HUES6 (cell line): ENCODE measurements around the gene KCNE4.

Experiments used
- H3K27ac ChIP-seq: 2 replicates; pipeline ENCODE4 v1.7.0; 2013; ENCODE audit warnings: low read depth, mild to moderate bottlenecking, low read length, inconsistent platforms
- H3K27me3 ChIP-seq: 2 replicates; pipeline ENCODE4 v1.6.1; 2013; ENCODE audit warnings: low read length; ENCODE audit not compliant: control insufficient read depth, insufficient read depth
- H3K36me3 ChIP-seq: 2 replicates; pipeline ENCODE4 v1.6.1; 2013; ENCODE audit warnings: low read length; ENCODE audit not compliant: control insufficient read depth, insufficient read depth
- H3K4me1 ChIP-seq: 2 replicates; pipeline ENCODE4 v1.6.1; 2013; ENCODE audit warnings: low read length; ENCODE audit not compliant: control insufficient read depth, insufficient read depth
- H3K4me3 ChIP-seq: 2 replicates; pipeline ENCODE4 v1.5.1; 2013; ENCODE audit warnings: low read depth, low read length
- H3K9ac ChIP-seq: one replicate; pipeline ENCODE4 v1.6.1; 2013; ENCODE audit warnings: mild to moderate bottlenecking, low read length
- H3K9me3 ChIP-seq: 2 replicates; pipeline ENCODE4 v1.6.1; 2013; ENCODE audit warnings: low read depth, low read length; ENCODE audit not compliant: control insufficient read depth, insufficient read depth

Gene KCNE4

GRCh38 chr2:223102040-223102400 is 50.0 kb downstream of the KCNE4 start:
- H3K4me1 ChIP-seq, result peaks cover 8% of the 10 kb centered on the region; the same call in 1 of the 2 replicates
- H3K9ac ChIP-seq, result no peak overlapping the region
- no peak overlapping the region for H3K27ac ChIP-seq
- H3K4me3 ChIP-seq, result no peak overlapping the region
- no peaks in the 10 kb centered on the region for H3K27me3 ChIP-seq
- H3K9me3 ChIP-seq, result no peaks in the 10 kb centered on the region
- no peaks in the 10 kb centered on the region for H3K36me3 ChIP-seq

GRCh38 chr2:223102450-223102849 is 50.5 kb downstream of the KCNE4 start:
- Histone ChIP-seq H3K9ac (no peak overlapping the region), H3K9me3 (no peaks in the 10 kb centered on the region), H3K4me3 (no peak overlapping the region), H3K4me1 (peaks cover 8% of the 10 kb centered on the region; the same call in 1 of the 2 replicates), H3K27me3 (no peaks in the 10 kb centered on the region), H3K36me3 (no peaks in the 10 kb centered on the region), H3K27ac (no peak overlapping the region)

- Histone ChIP-seq H3K4me3 (no peak overlapping the region), H3K9ac (no peak overlapping the region), H3K4me1 (peaks cover 16% of the 10 kb centered on the region), H3K27ac (no peak overlapping the region), H3K9me3 (no peaks in the 10 kb centered on the region), H3K27me3 (no peaks in the 10 kb centered on the region), H3K36me3 (no peaks in the 10 kb centered on the region)
These were observed 52.5 kb downstream of the KCNE4 start for GRCh38 chr2:223104336-223105132.
